ENCODE data around the gene KCNIP1.

KCNIP1 gene

GRCh38 chr5:170508660-170509347, 5.0 kb downstream of the KCNIP1 start:
- no peak for DNase-seq (ENCODE audit: low read depth)

GRCh38 chr5:170509348-170509660, 5.5 kb downstream of the KCNIP1 start:
- DNase-seq (ENCODE audit: low read depth): no peak

- no peak for DNase-seq (ENCODE audit: low read depth)
These were observed 6.3 kb downstream of the KCNIP1 start for GRCh38 chr5:170510126-170510525.

- no peak for DNase-seq (ENCODE audit: low read depth)
These were observed 6.7 kb downstream of the KCNIP1 start for GRCh38 chr5:170510559-170510958.

GRCh38 chr5:170511551-170512258, 7.9 kb downstream of the KCNIP1 start:
- DNase-seq (ENCODE audit: low read depth): no peak

GRCh38 chr5:170513856-170514525, 10.2 kb downstream of the KCNIP1 start:
- DNase-seq (ENCODE audit: low read depth): no peak

GRCh38 chr5:170517411-170517810, 13.6 kb downstream of the KCNIP1 start:
- no peak for DNase-seq (ENCODE audit: low read depth)

- no peak for DNase-seq (ENCODE audit: low read depth)
These were observed 14.5 kb downstream of the KCNIP1 start for GRCh38 chr5:170518277-170518676.

- DNase-seq (ENCODE audit: low read depth): no peak
These were observed 15.7 kb downstream of the KCNIP1 start for GRCh38 chr5:170519549-170519948.

GRCh38 chr5:170520372-170520771, 16.6 kb downstream of the KCNIP1 start:
- no peak for DNase-seq (ENCODE audit: low read depth)

- no peak for DNase-seq (ENCODE audit: low read depth)
These were observed 18.7 kb downstream of the KCNIP1 start for GRCh38 chr5:170522211-170523141.

- no peak for DNase-seq (ENCODE audit: low read depth)
These were observed 19.3 kb downstream of the KCNIP1 start for GRCh38 chr5:170523142-170523551.

GRCh38 chr5:170523830-170524229, 20.0 kb downstream of the KCNIP1 start:
- DNase-seq (ENCODE audit: low read depth): no peak

GRCh38 chr5:170524576-170524975, 20.8 kb downstream of the KCNIP1 start:
- DNase-seq (ENCODE audit: low read depth): no peak

GRCh38 chr5:170525470-170526211, 21.8 kb downstream of the KCNIP1 start:
- DNase-seq (ENCODE audit: low read depth): no peak

- DNase-seq (ENCODE audit: low read depth): no peak
These were observed 24.2 kb downstream of the KCNIP1 start for GRCh38 chr5:170527991-170528390.

GRCh38 chr5:170528976-170529375, 25.2 kb downstream of the KCNIP1 start:
- DNase-seq (ENCODE audit: low read depth): no peak

- DNase-seq (ENCODE audit: low read depth): no peak
These were observed 29.1 kb downstream of the KCNIP1 start for GRCh38 chr5:170532935-170533334.

GRCh38 chr5:170533383-170533782, 29.6 kb downstream of the KCNIP1 start:
- DNase-seq (ENCODE audit: low read depth): no peak

- DNase-seq (ENCODE audit: low read depth): no peak
These were observed 30.4 kb downstream of the KCNIP1 start for GRCh38 chr5:170534177-170534576.

- DNase-seq (ENCODE audit: low read depth): no peak
These were observed 31.1 kb downstream of the KCNIP1 start for GRCh38 chr5:170534941-170535340.

- no peak for DNase-seq (ENCODE audit: low read depth)
These were observed 32.7 kb downstream of the KCNIP1 start for GRCh38 chr5:170536525-170536924.
